Activated naive CD4-positive, alpha-beta T cell treated with anti-CD3 and anti-CD28 coated beads, Interleukin-2, amount 10 ng/mL, durations not matched to agents 7 days and 5 days (primary cell): Measurements from ENCODE around the gene WNT6.

Experiments
- CTCF ChIA-PET: fragments of 350-600 bp; sonication (Branson Sonifier 250); formaldehyde crosslinking; loops from one replicate; lab custom pipeline; 2021; ENCODE audit warnings: antibody characterized with exemption; lab: Charles Lee
- DNase-seq: peaks from one replicate; pipeline ENCODE4 v3.0.0-alpha.2; 2020
- H3K27ac Mint-ChIP-seq: one replicate; pipeline ENCODE4 v1.8.0; 2021; ENCODE audit warnings: mild to moderate bottlenecking, moderate library complexity, mixed read lengths
- H3K27me3 Mint-ChIP-seq: one replicate; pipeline ENCODE4 v1.8.0; 2021; ENCODE audit warnings: mild to moderate bottlenecking, mixed read lengths
- H3K36me3 Mint-ChIP-seq: one replicate; pipeline ENCODE4 v1.8.0; 2021; ENCODE audit warnings: mixed read lengths
- H3K4me1 Mint-ChIP-seq: one replicate; pipeline ENCODE4 v1.8.0; 2021; ENCODE audit warnings: mixed read lengths
- H3K4me3 Mint-ChIP-seq: one replicate; pipeline ENCODE4 v1.8.0; 2021; ENCODE audit warnings: mild to moderate bottlenecking, moderate library complexity, mixed read lengths
- H3K9me3 Mint-ChIP-seq: one replicate; pipeline ENCODE4 v1.8.0; 2021; ENCODE audit warnings: mixed read lengths

The WNT6 gene

GRCh38 chr2:218857371-218858137 is 2.1 kb upstream of the WNT6 start:
- Mint-ChIP-seq H3K36me3 (no peaks in the 10 kb centered on the region), H3K9me3 (no peaks in the 10 kb centered on the region), H3K4me3 (no peak overlapping the region), H3K27me3 (peaks cover 99% of the 10 kb centered on the region), H3K27ac (no peak overlapping the region), H3K4me1 (peaks cover 12% of the 10 kb centered on the region)
- CTCF ChIA-PET, result interaction anchor here (0.5 to 1.3 kb wide), 3 partner anchors 9 to 41 kb away, joined by 3 to 5 read pairs (median 3); no protein-coding TSS in a partner anchor
- no peak for DNase-seq

- no peak overlapping the region for H3K27ac Mint-ChIP-seq
- H3K4me3 Mint-ChIP-seq, result no peak overlapping the region
- no peaks in the 10 kb centered on the region for H3K36me3 Mint-ChIP-seq
- CTCF ChIA-PET, result interaction anchor here (1.3 kb wide), 1 partner anchor 40 kb away, joined by 5 read pairs; no protein-coding TSS in a partner anchor
- H3K9me3 Mint-ChIP-seq, result no peaks in the 10 kb centered on the region
- DNase-seq, result no peak
- H3K27me3 Mint-ChIP-seq, result peaks cover 99% of the 10 kb centered on the region
- H3K4me1 Mint-ChIP-seq, result peaks cover 12% of the 10 kb centered on the region
Measured at GRCh38 chr2:218858138-218858445, 1.5 kb upstream of the WNT6 start.

- no peak for DNase-seq
- Mint-ChIP-seq H3K27ac (no peak overlapping the region), H3K36me3 (no peaks in the 10 kb centered on the region), H3K9me3 (no peaks in the 10 kb centered on the region), H3K4me1 (peaks cover 12% of the 10 kb centered on the region), H3K27me3 (peaks cover 99% of the 10 kb centered on the region), H3K4me3 (no peak overlapping the region)
- CTCF ChIA-PET, result interaction anchor here (1.2 to 1.7 kb wide), 3 partner anchors 12 to 39 kb away, joined by 3 to 5 read pairs (median 5); no protein-coding TSS in a partner anchor
Measured at GRCh38 chr2:218858671-218859555, 692 bp upstream of the WNT6 start.

- H3K36me3 Mint-ChIP-seq, result no peaks in the 10 kb centered on the region
- DNase-seq, result no peak
- CTCF ChIA-PET, result interaction anchor here (0.6 to 1.7 kb wide), 4 partner anchors 8 to 16 kb away, joined by 3 to 5 read pairs (median 3); no protein-coding TSS in a partner anchor
- H3K27me3 Mint-ChIP-seq, result peaks cover 99% of the 10 kb centered on the region
- H3K27ac Mint-ChIP-seq, result no peak overlapping the region
- H3K9me3 Mint-ChIP-seq, result no peaks in the 10 kb centered on the region
- peaks cover 12% of the 10 kb centered on the region for H3K4me1 Mint-ChIP-seq
- H3K4me3 Mint-ChIP-seq, result peak overlapping the region; percentile 18
Measured at GRCh38 chr2:218859988-218860831, 605 bp downstream of the WNT6 start.

- Mint-ChIP-seq H3K36me3 (no peaks in the 10 kb centered on the region), H3K27me3 (peaks cover 95% of the 10 kb centered on the region), H3K9me3 (no peaks in the 10 kb centered on the region), H3K4me3 (no peak overlapping the region), H3K4me1 (peaks cover 12% of the 10 kb centered on the region), H3K27ac (no peak overlapping the region)
- no peak for DNase-seq
- CTCF ChIA-PET, result interaction anchor here (1.0 to 1.7 kb wide), 4 partner anchors 9 to 37 kb away, joined by 3 to 6 read pairs (median 4); no protein-coding TSS in a partner anchor
Measured at GRCh38 chr2:218860950-218861381, 1.4 kb downstream of the WNT6 start.

- Mint-ChIP-seq H3K4me3 (no peak overlapping the region), H3K4me1 (peaks cover 12% of the 10 kb centered on the region), H3K36me3 (no peaks in the 10 kb centered on the region), H3K27me3 (peaks cover 95% of the 10 kb centered on the region), H3K27ac (no peak overlapping the region), H3K9me3 (no peaks in the 10 kb centered on the region)
- DNase-seq, result no peak
- CTCF ChIA-PET, result interaction anchor here (1.2 to 3.6 kb wide), 3 partner anchors 9 to 36 kb away, joined by 3 to 20 read pairs (median 6); no protein-coding TSS in a partner anchor
Measured at GRCh38 chr2:218861645-218862318, 2.2 kb downstream of the WNT6 start.

- no peak for DNase-seq
- Mint-ChIP-seq H3K27me3 (peaks cover 95% of the 10 kb centered on the region), H3K9me3 (no peaks in the 10 kb centered on the region), H3K27ac (no peak overlapping the region), H3K4me3 (no peak overlapping the region), H3K36me3 (no peaks in the 10 kb centered on the region), H3K4me1 (peaks cover 12% of the 10 kb centered on the region)
- CTCF ChIA-PET, result interaction anchor here (1.6 to 3.7 kb wide), 3 partner anchors 9 to 35 kb away, joined by 6 to 20 read pairs (median 18); no protein-coding TSS in a partner anchor
Measured at GRCh38 chr2:218863021-218863520, 3.5 kb downstream of the WNT6 start.

GRCh38 chr2:218865396-218865795 is 5.8 kb downstream of the WNT6 start:
- no peaks in the 10 kb centered on the region for H3K36me3 Mint-ChIP-seq
- no peak overlapping the region for H3K27ac Mint-ChIP-seq
- H3K9me3 Mint-ChIP-seq, result no peaks in the 10 kb centered on the region
- H3K27me3 Mint-ChIP-seq, result peaks cover 96% of the 10 kb centered on the region
- CTCF ChIA-PET, result interaction anchor here (3.6 to 3.7 kb wide), 2 partner anchors 11 to 33 kb away, joined by 18 to 20 read pairs; no protein-coding TSS in a partner anchor
- H3K4me3 Mint-ChIP-seq, result no peak overlapping the region
- peaks cover 4% of the 10 kb centered on the region for H3K4me1 Mint-ChIP-seq
- DNase-seq, result no peak

GRCh38 chr2:218865999-218866398 is 6.4 kb downstream of the WNT6 start:
- H3K27me3 Mint-ChIP-seq, result peaks cover 96% of the 10 kb centered on the region
- H3K9me3 Mint-ChIP-seq, result no peaks in the 10 kb centered on the region
- H3K4me1 Mint-ChIP-seq, result peaks cover 3% of the 10 kb centered on the region
- no peak overlapping the region for H3K4me3 Mint-ChIP-seq
- H3K27ac Mint-ChIP-seq, result no peak overlapping the region
- CTCF ChIA-PET, result interaction anchor here (1.0 to 3.7 kb wide), 2 partner anchors 10 to 32 kb away, joined by 4 to 18 read pairs; no protein-coding TSS in a partner anchor
- DNase-seq, result no peak
- H3K36me3 Mint-ChIP-seq, result no peaks in the 10 kb centered on the region

GRCh38 chr2:218867900-218868299 is 8.3 kb downstream of the WNT6 start:
- no peak overlapping the region for H3K4me3 Mint-ChIP-seq
- CTCF ChIA-PET, result interaction anchor here (0.7 to 0.8 kb wide), 2 partner anchors 8 to 30 kb away, joined by 3 read pairs; no protein-coding TSS in a partner anchor
- no peak overlapping the region for H3K27ac Mint-ChIP-seq
- no peaks in the 10 kb centered on the region for H3K9me3 Mint-ChIP-seq
- no peaks in the 10 kb centered on the region for H3K36me3 Mint-ChIP-seq
- H3K27me3 Mint-ChIP-seq, result peaks cover 96% of the 10 kb centered on the region
- H3K4me1 Mint-ChIP-seq, result peaks cover 9% of the 10 kb centered on the region
- DNase-seq, result no peak

- Mint-ChIP-seq H3K36me3 (no peaks in the 10 kb centered on the region), H3K27ac (no peak overlapping the region), H3K4me3 (no peak overlapping the region), H3K9me3 (no peaks in the 10 kb centered on the region), H3K4me1 (peaks cover 12% of the 10 kb centered on the region), H3K27me3 (peaks cover 96% of the 10 kb centered on the region)
- CTCF ChIA-PET, result interaction anchor here (1.1 to 2.3 kb wide), 3 partner anchors 10 to 29 kb away, joined by 3 to 16 read pairs (median 4); no protein-coding TSS in a partner anchor
- no peak for DNase-seq
Measured at GRCh38 chr2:218869064-218869463, 9.5 kb downstream of the WNT6 start.

- Mint-ChIP-seq H3K27me3 (peaks cover 100% of the 10 kb centered on the region), H3K27ac (no peak overlapping the region), H3K4me1 (peaks cover 12% of the 10 kb centered on the region), H3K36me3 (no peaks in the 10 kb centered on the region), H3K4me3 (no peak overlapping the region), H3K9me3 (no peaks in the 10 kb centered on the region)
- CTCF ChIA-PET, result interaction anchor here (0.7 to 1.3 kb wide), 2 partner anchors 9 to 11 kb away, joined by 3 read pairs; partner anchors contain the start of gene WNT6
- no peak for DNase-seq
Measured at GRCh38 chr2:218870984-218871344, 11.4 kb downstream of the WNT6 start.
